SK-N-SH (cell line): Measurements from ENCODE around the gene ATAD3B. TPM values are rescaled to one million over a fixed set of nuclear protein-coding genes. Genes with fewer than 3 reads are reported as not detected.
"Not testable (repeated sequence)": the region's sequence is repeated elsewhere in the genome, so short reads cannot be mapped to it uniquely, and the experiment has no call there.

ENCODE experiments used
- CTCF ChIA-PET: fragments of 300-600, 350-600 bp; formaldehyde crosslinking; extraction: SDS; loops from one replicate; lab custom pipeline; 2021; lab: Yijun Ruan, JAX
- POLR2A ChIA-PET: fragments of 350-600 bp; sonication (Branson Sonifier 250); formaldehyde crosslinking; extraction: SDS; loops from one replicate; lab custom pipeline; 2020; ENCODE audit warnings: antibody characterized with exemption, inconsistent platforms; lab: Yijun Ruan, JAX
- DNase-seq: peaks from one replicate; pipeline ENCODE4 v3.0.0; 2012
- H2AFZ ChIP-seq: fragments of 200-600 bp; sonication (generic); 2 replicates; pipeline ENCODE4 v1.8.1; 2016; ENCODE audit warnings: antibody characterized with exemption, mild to moderate bottlenecking, low read depth
- H3F3A ChIP-seq: fragments of 200-600 bp; sonication (generic); replicated peaks from 2 replicates; pipeline ENCODE3; 2016; ENCODE audit warnings: antibody characterized with exemption, mild to moderate bottlenecking; ENCODE audit not compliant: insufficient read depth
- H3K27ac ChIP-seq, 2 experiments: fragments of 200-500 bp in 1 of 2; fragments of 200-600 bp in 1 of 2; sonication (Bioruptor generic) in 1 of 2; sonication (generic), shearing (Covaris generic) in 1 of 2; 2 replicates each; pipeline versions ENCODE4 v1.5.1 to v1.6.1; 2014 to 2016; ENCODE audit warnings: low read depth in 2 of 2, inconsistent platforms in 1 of 2, low read length in 1 of 2, mild to moderate bottlenecking in 1 of 2, mixed read lengths in 1 of 2
- H3K27me3 ChIP-seq: fragments of 200-600 bp; sonication (generic), shearing (Covaris generic); 2 replicates; pipeline ENCODE4 v1.6.1; 2016; ENCODE audit warnings: mixed run types; ENCODE audit not compliant: insufficient read depth
- H3K36me3 ChIP-seq, 2 experiments: fragments of 200-500 bp in 1 of 2; fragments of 200-600 bp in 1 of 2; sonication (Bioruptor generic) in 1 of 2; sonication (generic) in 1 of 2; replicated peaks in 1 of 2; 2 replicates each; pipeline versions ENCODE3 to v1.5.1; 2014 to 2016; ENCODE audit warnings: low read length in 1 of 2, mild to moderate bottlenecking in 1 of 2; ENCODE audit not compliant: insufficient read depth in 2 of 2, control insufficient read depth in 1 of 2
- H3K4me1 ChIP-seq, 2 experiments: fragments of 200-500 bp in 1 of 2; fragments of 200-600 bp in 1 of 2; sonication (Bioruptor generic) in 1 of 2; sonication (generic), shearing (Covaris generic) in 1 of 2; 2 replicates each; pipeline versions ENCODE4 v1.5.1 to v1.6.1; 2014 to 2016; ENCODE audit warnings: low read depth in 1 of 2, low read length in 1 of 2, mixed run types in 1 of 2; ENCODE audit not compliant: insufficient read depth in 2 of 2, control insufficient read depth in 1 of 2
- H3K4me2 ChIP-seq: fragments of 200-600 bp; sonication (generic), shearing (Covaris generic); 2 replicates; pipeline ENCODE4 v1.6.1; 2017; ENCODE audit warnings: mixed run types
- H3K4me3 ChIP-seq, 2 experiments: fragments of 200-500 bp in 1 of 2; fragments of 200-600 bp in 1 of 2; sonication (Bioruptor generic) in 1 of 2; sonication (generic), shearing (Covaris generic) in 1 of 2; 2 replicates each; pipeline versions ENCODE4 v1.5.1 to v1.8.1; 2014 to 2016; ENCODE audit warnings: low read depth in 2 of 2, inconsistent platforms in 1 of 2, low read length in 1 of 2, mild to moderate bottlenecking in 1 of 2, mixed read lengths in 1 of 2, moderate library complexity in 1 of 2
- H3K79me2 ChIP-seq: fragments of 200-600 bp; sonication (generic); 2 replicates; pipeline ENCODE4 v1.8.1; 2017; ENCODE audit warnings: mild to moderate bottlenecking; ENCODE audit not compliant: insufficient read depth
- H3K9ac ChIP-seq: fragments of 200-600 bp; sonication (generic); 2 replicates; pipeline ENCODE4 v1.6.1; 2017; ENCODE audit warnings: mixed run types
- H3K9me2 ChIP-seq: fragments of 200-600 bp; sonication (generic); 2 replicates; pipeline ENCODE4 v1.6.1; 2017; ENCODE audit warnings: mixed run types
- H3K9me3 ChIP-seq: fragments of 200-600 bp; sonication (generic); 2 replicates; pipeline ENCODE4 v1.6.1; 2017; ENCODE audit warnings: mixed run types, mild to moderate bottlenecking, moderate library complexity
- H4K20me1 ChIP-seq: fragments of 200-600 bp; sonication (generic); 2 replicates; pipeline ENCODE4 v1.6.1; 2017; ENCODE audit warnings: mild to moderate bottlenecking, mixed run types; ENCODE audit not compliant: insufficient read depth
- EP300 ChIP-seq, 2 experiments: IDR thresholded peaks; 2 replicates each; pipeline versions ENCODE4 v1.4.0 to v1.6.1; 2012; ENCODE audit warnings: borderline replicate concordance in 1 of 2, low read depth in 1 of 2, low read length in 1 of 2
- FOSL2 ChIP-seq: IDR thresholded peaks from 2 replicates; pipeline ENCODE4 v1.4.0; 2012; ENCODE audit warnings: low read depth, mild to moderate bottlenecking, moderate library complexity, borderline replicate concordance
- FOXM1 ChIP-seq: IDR thresholded peaks from 2 replicates; pipeline ENCODE4 v1.4.0; 2012; ENCODE audit warnings: low read depth, mild to moderate bottlenecking
- GABPA ChIP-seq: IDR thresholded peaks from 2 replicates; pipeline ENCODE4 v1.4.0; 2012; ENCODE audit warnings: low read depth, mild to moderate bottlenecking
- JUND ChIP-seq: IDR thresholded peaks from 2 replicates; pipeline ENCODE4 v1.4.0; 2012
- MAX ChIP-seq: IDR thresholded peaks from 2 replicates; pipeline ENCODE4 v1.4.0; 2012; ENCODE audit warnings: low read depth
- MXI1 ChIP-seq: IDR thresholded peaks from 2 replicates; pipeline ENCODE4 v1.6.1; 2012; ENCODE audit warnings: mild to moderate bottlenecking, low read depth, low read length, improper control_type of control experiment
- NFIC ChIP-seq: IDR thresholded peaks from 2 replicates; pipeline ENCODE4 v1.4.0; 2012; ENCODE audit warnings: borderline replicate concordance
- NRF1 ChIP-seq: IDR thresholded peaks from 2 replicates; pipeline ENCODE4 v1.6.1; 2012; ENCODE audit warnings: low read depth, mild to moderate bottlenecking, low read length
- RCOR1 ChIP-seq: fragments of 150-350 bp; IDR thresholded peaks from 2 replicates; pipeline ENCODE4 v1.6.1; 2017; ENCODE audit warnings: antibody characterized with exemption, low read length
- REST ChIP-seq: IDR thresholded peaks from 2 replicates; pipeline ENCODE4 v1.6.1; 2012; ENCODE audit warnings: mild to moderate bottlenecking, low read depth, low read length, moderate library complexity
- RFX5 ChIP-seq: IDR thresholded peaks from 2 replicates; pipeline ENCODE4 v1.6.1; 2012; ENCODE audit warnings: mild to moderate bottlenecking, improper control_type of control experiment, low read length
- RXRA ChIP-seq: IDR thresholded peaks from 2 replicates; pipeline ENCODE4 v1.4.0; 2012; ENCODE audit warnings: low read depth, mild to moderate bottlenecking, borderline replicate concordance
- SMC3 ChIP-seq: IDR thresholded peaks from 2 replicates; pipeline ENCODE4 v1.6.1; 2012; ENCODE audit warnings: low read depth, low read length, improper control_type of control experiment
- TCF12 ChIP-seq: IDR thresholded peaks from 2 replicates; pipeline ENCODE4 v1.4.0; 2012
- YY1 ChIP-seq: IDR thresholded peaks from 2 replicates; pipeline ENCODE4 v1.4.0; 2012; ENCODE audit warnings: low read depth, mild to moderate bottlenecking
- WGBS: methylation state at CpG from one replicate; pipeline ENCODE4 v1.1.6; 2017; ENCODE audit warnings: low lambda C conversion rate; 5-methylcytosine and 5-hydroxymethylcytosine counted together
- polyA plus RNA-seq, 3 experiments: library from polyadenylated mRNA; depleted of rRNA; stranded (reverse); fragments of >200 nt; gene quantifications; 2 replicates each; pipeline ENCODE4 v1.2.3, GENCODE V29; 2012
- TF ChIP-seq, protein P1 (sequence below): fragments of 150-350 bp; IDR thresholded peaks from 2 replicates; pipeline ENCODE4 v1.6.1; 2017; ENCODE audit warnings: antibody characterized with exemption, low read length, low read depth, borderline replicate concordance
- TF ChIP-seq, protein P2 (sequence below): IDR thresholded peaks from 2 replicates; pipeline ENCODE4; 2012

ATAD3B gene
- polyA plus RNA-seq, 1 of the 3 experiments (the other 2 are of a cell fraction) = 71.6 TPM

- H3K4me1 ChIP-seq = no peaks in the 10 kb centered on the region
- H3K27ac ChIP-seq = no peak overlapping the region
- H2AFZ ChIP-seq = no peak overlapping the region
- no peaks in the 10 kb centered on the region for H3K27me3 ChIP-seq
- no peaks in the 10 kb centered on the region for H4K20me1 ChIP-seq
- H3F3A ChIP-seq = no peaks in the 10 kb centered on the region
- peaks cover 26 to 31% of the 10 kb centered on the region in 2 experiments for H3K36me3 ChIP-seq
- H3K4me2 ChIP-seq = no peak overlapping the region
- TF ChIP-seq RFX5 = no peak
- TF ChIP-seq RXRA = no peak
- no peak for TF ChIP-seq REST
- no peak for TF ChIP-seq YY1
- TF ChIP-seq SMC3 = no peak
- TF ChIP-seq, protein P1, sequence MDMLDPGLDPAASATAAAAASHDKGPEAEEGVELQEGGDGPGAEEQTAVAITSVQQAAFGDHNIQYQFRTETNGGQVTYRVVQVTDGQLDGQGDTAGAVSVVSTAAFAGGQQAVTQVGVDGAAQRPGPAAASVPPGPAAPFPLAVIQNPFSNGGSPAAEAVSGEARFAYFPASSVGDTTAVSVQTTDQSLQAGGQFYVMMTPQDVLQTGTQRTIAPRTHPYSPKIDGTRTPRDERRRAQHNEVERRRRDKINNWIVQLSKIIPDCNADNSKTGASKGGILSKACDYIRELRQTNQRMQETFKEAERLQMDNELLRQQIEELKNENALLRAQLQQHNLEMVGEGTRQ = no peak
- TF ChIP-seq, protein P2, sequence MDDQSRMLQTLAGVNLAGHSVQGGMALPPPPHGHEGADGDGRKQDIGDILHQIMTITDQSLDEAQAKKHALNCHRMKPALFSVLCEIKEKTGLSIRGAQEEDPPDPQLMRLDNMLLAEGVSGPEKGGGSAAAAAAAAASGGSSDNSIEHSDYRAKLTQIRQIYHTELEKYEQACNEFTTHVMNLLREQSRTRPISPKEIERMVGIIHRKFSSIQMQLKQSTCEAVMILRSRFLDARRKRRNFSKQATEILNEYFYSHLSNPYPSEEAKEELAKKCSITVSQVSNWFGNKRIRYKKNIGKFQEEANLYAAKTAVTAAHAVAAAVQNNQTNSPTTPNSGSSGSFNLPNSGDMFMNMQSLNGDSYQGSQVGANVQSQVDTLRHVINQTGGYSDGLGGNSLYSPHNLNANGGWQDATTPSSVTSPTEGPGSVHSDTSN = no peak
- TF ChIP-seq FOSL2 = no peak
- TF ChIP-seq MAX = no peak
- TF ChIP-seq JUND = no peak
- ChIA-PET CTCF (interaction anchor here (1.4 to 2.2 kb wide), 2 partner anchors 14 to 15 kb away, joined by 5 to 6 read pairs; no protein-coding TSS in a partner anchor), POLR2A (no interaction called here)
- H3K9me2 ChIP-seq = no peaks in the 10 kb centered on the region
- H3K9ac ChIP-seq = no peak overlapping the region
- 70% methylated on average over 2 of the region's 25 CpGs for WGBS
- H3K9me3 ChIP-seq = no peaks in the 10 kb centered on the region
- H3K79me2 ChIP-seq = no peaks in the 10 kb centered on the region
- no peak overlapping the region for H3K4me3 ChIP-seq
- DNase-seq = no peak
These were observed 19.2 kb downstream of the ATAD3B start for GRCh38 chr1:1490633-1491230.

DNA sequence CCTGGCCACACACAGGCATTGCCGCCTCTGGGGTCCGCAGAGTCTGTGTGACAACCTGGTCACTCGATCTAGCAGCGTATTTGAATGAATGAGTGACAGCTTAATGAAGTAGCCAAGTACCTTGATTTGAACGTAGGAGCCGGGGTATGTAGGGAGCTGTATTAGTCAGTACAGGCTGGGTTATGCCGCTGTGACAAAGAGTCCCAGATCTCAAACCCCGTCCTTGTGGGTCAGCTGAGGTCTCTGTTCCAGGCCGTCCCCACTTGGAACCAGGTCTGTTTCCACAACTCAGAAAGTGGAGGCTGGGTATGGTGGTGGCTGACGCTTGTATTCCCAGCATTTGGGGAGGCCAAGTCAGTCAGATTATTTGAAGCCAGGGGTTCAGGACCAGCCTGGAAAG, 20.0 kb downstream of the ATAD3B start:
- no peaks in the 10 kb centered on the region for H3K4me1 ChIP-seq
- no peak overlapping the region for H3K4me2 ChIP-seq
- H4K20me1 ChIP-seq = no peaks in the 10 kb centered on the region
- H3K27me3 ChIP-seq = no peaks in the 10 kb centered on the region
- no peak overlapping the region for H3K9ac ChIP-seq
- ChIA-PET POLR2A (no interaction called here), CTCF (interaction anchor here (1.4 to 2.2 kb wide), 2 partner anchors 13 to 14 kb away, joined by 5 to 6 read pairs; no protein-coding TSS in a partner anchor)
- H3K9me2 ChIP-seq = no peaks in the 10 kb centered on the region
- H3F3A ChIP-seq = no peaks in the 10 kb centered on the region
- H3K9me3 ChIP-seq = no peaks in the 10 kb centered on the region
- H3K36me3 ChIP-seq = peaks cover 29 to 31% of the 10 kb centered on the region in 2 experiments
- no peak overlapping the region for H3K4me3 ChIP-seq
- TF ChIP-seq GABPA = no peak
- no peak for TF ChIP-seq FOSL2
- no peak for TF ChIP-seq MXI1
- no peak for TF ChIP-seq YY1
- no peak for TF ChIP-seq EP300 (IDR thresholded peaks at IDR 0.05; ENCODE audit: borderline replicate concordance in 1 of 2, low read depth in 1 of 2, low read length in 1 of 2)
- no peak for TF ChIP-seq NRF1
- TF ChIP-seq RCOR1 = no peak
- TF ChIP-seq FOXM1 = no peak
- no peak for TF ChIP-seq SMC3
- no peak for TF ChIP-seq NFIC
- no peak for TF ChIP-seq RXRA
- TF ChIP-seq TCF12 = no peak
- 98% methylated on average over 8 of the region's 10 CpGs for WGBS
- no peak overlapping the region for H2AFZ ChIP-seq
- no peak for DNase-seq
- no peaks in the 10 kb centered on the region for H3K79me2 ChIP-seq
- no peak overlapping the region for H3K27ac ChIP-seq

- H3F3A ChIP-seq, H3K27me3 ChIP-seq, H3K79me2 ChIP-seq, H3K9ac ChIP-seq, H3K9me3 ChIP-seq, H3K4me1 ChIP-seq, H3K4me3 ChIP-seq, H3K9me2 ChIP-seq, H3K27ac ChIP-seq, CTCF ChIA-PET, H4K20me1 ChIP-seq, DNase-seq, H2AFZ ChIP-seq, H3K4me2 ChIP-seq, POLR2A ChIA-PET: not testable (repeated sequence)
- WGBS = no CpG with 5 or more reads among the region's 22 CpGs
- H3K36me3 ChIP-seq = peaks cover 22 to 31% of the 10 kb centered on the region in 2 experiments
These were observed 22.7 kb downstream of the ATAD3B start for GRCh38 chr1:1494311-1494710.
